Sigmoid colon (tissue), 4 donors: ENCODE data around the gene PLOD1.

ENCODE experiments used
- EP300 ChIP-seq, 4 donors: sonication (generic); formaldehyde crosslinking; IDR thresholded peaks; one replicate each; pipeline ENCODE4 v1.6.1; 2017; ENCODE audit warnings: antibody characterized with exemption in 4 of 4
- POLR2A ChIP-seq, 2 donors: fragments of 450-650 bp; IDR thresholded peaks; one replicate each; pipeline ENCODE4 v1.6.1; 2016; ENCODE audit warnings: antibody characterized with exemption in 2 of 2, mild to moderate bottlenecking in 2 of 2, moderate library complexity in 2 of 2
- POLR2AphosphoS5 ChIP-seq, 4 donors: sonication (generic); formaldehyde crosslinking; IDR thresholded peaks; one replicate each; pipeline ENCODE4 v1.6.1; 2017; ENCODE audit warnings: antibody characterized with exemption in 4 of 4
- TF ChIP-seq, protein P1 (sequence below), 4 experiments: fragments of 450-650 bp in 3 of 4; fragments of 200-600 bp in 1 of 4; IDR thresholded peaks; one replicate each; pipeline ENCODE4 v1.5.1; 2016 to 2019; ENCODE audit warnings: antibody characterized with exemption in 4 of 4, mild to moderate bottlenecking in 3 of 4, moderate library complexity in 2 of 4

GRCh38 chr1:11963622-11964021 is 29.1 kb downstream of the PLOD1 start:
- TF ChIP-seq, protein P1, sequence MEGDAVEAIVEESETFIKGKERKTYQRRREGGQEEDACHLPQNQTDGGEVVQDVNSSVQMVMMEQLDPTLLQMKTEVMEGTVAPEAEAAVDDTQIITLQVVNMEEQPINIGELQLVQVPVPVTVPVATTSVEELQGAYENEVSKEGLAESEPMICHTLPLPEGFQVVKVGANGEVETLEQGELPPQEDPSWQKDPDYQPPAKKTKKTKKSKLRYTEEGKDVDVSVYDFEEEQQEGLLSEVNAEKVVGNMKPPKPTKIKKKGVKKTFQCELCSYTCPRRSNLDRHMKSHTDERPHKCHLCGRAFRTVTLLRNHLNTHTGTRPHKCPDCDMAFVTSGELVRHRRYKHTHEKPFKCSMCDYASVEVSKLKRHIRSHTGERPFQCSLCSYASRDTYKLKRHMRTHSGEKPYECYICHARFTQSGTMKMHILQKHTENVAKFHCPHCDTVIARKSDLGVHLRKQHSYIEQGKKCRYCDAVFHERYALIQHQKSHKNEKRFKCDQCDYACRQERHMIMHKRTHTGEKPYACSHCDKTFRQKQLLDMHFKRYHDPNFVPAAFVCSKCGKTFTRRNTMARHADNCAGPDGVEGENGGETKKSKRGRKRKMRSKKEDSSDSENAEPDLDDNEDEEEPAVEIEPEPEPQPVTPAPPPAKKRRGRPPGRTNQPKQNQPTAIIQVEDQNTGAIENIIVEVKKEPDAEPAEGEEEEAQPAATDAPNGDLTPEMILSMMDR (IDR thresholded peaks at IDR 0.05) = no peak
- TF ChIP-seq POLR2A (IDR thresholded peaks at IDR 0.05) (no peak), EP300 (IDR thresholded peaks at IDR 0.05) (no peak), POLR2AphosphoS5 (IDR thresholded peaks at IDR 0.05) (no peak)
